Measurements from ENCODE around the gene ZFP92.

ZFP92 gene

GRCh38 chrX:153456161-153456560, 44.9 kb downstream of the ZFP92 start:
- no peak for DNase-seq (ENCODE audit: low read depth)

DNA sequence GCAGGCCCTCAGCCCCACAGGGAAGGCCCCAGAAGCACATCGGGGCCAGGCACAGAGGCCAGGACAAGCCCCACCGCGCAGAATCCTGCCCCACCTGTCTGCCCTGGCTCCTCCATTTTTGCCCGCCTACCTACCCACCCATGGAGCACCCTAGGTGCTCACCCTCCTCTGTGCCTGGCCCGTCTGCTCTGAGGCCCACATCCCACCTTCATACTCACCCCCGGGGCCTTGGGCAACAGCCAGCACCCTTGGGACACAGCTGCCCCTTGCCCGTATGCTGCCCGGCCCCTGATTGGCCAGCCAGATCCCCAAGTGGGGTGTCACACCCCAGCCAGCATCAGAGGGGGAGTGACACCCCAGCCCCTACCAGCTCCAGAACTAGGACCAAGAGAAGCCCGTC, 45.4 kb downstream of the ZFP92 start:
- no peak for DNase-seq (ENCODE audit: low read depth)

- DNase-seq (ENCODE audit: low read depth), result no peak
Observed at GRCh38 chrX:153457136-153457825, 46.0 kb downstream of the ZFP92 start.

DNA sequence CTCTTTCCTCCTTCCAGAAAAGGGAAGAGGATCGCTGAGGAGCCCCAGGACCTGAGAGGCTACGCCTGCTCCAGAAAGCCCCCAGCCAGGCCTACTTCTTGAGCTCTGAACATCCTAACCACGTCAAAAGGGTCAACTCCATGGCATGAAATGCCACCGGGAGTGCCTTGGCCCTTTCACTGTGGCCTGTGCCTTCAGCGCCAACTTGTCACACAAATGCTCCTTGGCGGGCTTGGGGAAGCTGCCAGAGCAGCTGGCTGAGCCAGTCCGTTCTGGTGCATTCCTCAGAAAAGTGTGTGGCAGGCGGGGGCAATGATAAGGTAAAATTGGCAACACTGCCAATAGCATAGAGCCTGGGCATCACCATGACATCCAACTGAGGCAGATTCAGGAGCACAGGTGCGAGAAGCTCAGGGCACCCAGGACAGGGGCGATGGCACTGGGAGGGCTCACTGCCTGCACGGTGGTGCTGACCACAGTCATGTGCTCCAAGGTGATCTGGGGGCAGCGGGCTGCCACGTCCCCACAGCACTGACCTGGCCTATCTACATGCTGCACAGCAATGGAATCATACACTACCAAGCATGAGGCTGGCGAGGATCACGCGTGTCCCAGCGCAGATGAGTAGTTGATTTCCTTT, 46.7 kb downstream of the ZFP92 start:
- no peak for DNase-seq (ENCODE audit: low read depth)

GRCh38 chrX:153458476-153458875, 47.2 kb downstream of the ZFP92 start:
- DNase-seq (ENCODE audit: low read depth), result no peak

DNA sequence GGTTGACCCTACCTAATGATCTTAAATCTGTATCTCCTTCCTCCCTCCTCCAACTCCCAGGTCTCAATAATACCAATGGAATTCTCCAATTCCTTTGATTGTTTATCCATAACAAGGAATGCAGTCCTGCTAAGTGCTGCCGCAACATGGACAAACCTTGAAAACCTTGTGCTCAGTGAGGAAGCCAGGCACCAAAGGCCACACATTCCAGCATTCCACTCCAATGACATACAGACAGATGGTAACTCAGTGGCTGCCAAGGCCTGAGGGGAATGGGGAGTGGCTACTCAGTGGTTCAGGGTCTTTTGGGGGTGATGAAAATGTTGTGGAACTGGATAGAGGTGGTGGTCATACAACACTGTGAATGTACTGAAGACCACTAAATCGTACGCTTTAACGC, 48.7 kb downstream of the ZFP92 start:
- DNase-seq (ENCODE audit: low read depth), result peak; percentile 57

DNA sequence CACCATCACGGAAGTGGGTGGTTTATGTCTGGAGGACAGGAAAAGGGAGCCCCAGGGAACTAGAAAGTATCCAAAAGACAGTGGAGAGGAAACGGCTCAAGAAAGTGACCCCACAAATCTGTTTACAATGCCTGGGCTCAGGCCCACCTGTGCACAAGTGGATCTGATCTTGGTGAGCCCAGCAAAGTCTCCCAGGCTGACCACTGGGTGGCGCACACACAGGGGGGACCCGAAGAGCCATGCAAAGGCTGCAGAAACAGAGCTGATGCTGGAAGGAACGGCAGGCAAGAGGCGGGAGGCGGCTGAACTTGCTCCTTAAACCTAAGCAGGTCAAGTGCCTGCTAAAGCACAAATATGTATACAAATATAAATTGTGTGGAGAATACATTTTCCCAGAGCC, 49.6 kb downstream of the ZFP92 start:
- no peak for DNase-seq (ENCODE audit: low read depth)

All from non-pigmented ciliary epithelial cell (primary cell).